Endothelial cell of umbilical vein (primary cell): ENCODE results near the gene SFRP2. TPM values are rescaled to one million over a fixed set of nuclear protein-coding genes. Genes with fewer than 3 reads are reported as not detected.

Experiments
- BruUV-seq: library from RNA; stranded (reverse); fragments of 400-500 nt; replicated peaks from 2 replicates; lab custom pipeline; 2021; lab: Mats Ljungman, UMichigan
- CTCF ChIA-PET: fragments of 300-600, 350-600 bp; sonication (Branson Sonifier 250); formaldehyde crosslinking; loops from one replicate; lab custom pipeline; 2021; ENCODE audit warnings: antibody characterized with exemption, inconsistent platforms; lab: Charles Lee
- POLR2A ChIA-PET: fragments of 300-600, 350-600 bp; sonication (Branson Sonifier 250); formaldehyde crosslinking; loops from one replicate; lab custom pipeline; 2021; ENCODE audit warnings: antibody characterized with exemption, inconsistent platforms; lab: Charles Lee
- DNase-seq: peaks from one replicate; pipeline ENCODE4 v3.0.0-alpha.2; 2011; ENCODE audit warnings: low read depth, low spot score
- FAIRE-seq: peaks from 2 replicates; lab custom pipeline; 2011; peaks lifted over from hg19 to GRCh38; lab: Jason Lieb, UNC
- H2AFZ ChIP-seq: 2 replicates; pipeline ENCODE4 v1.6.0; 2012; ENCODE audit warnings: low read depth, low read length, control low read depth, inconsistent platforms
- H3K27ac ChIP-seq: 2 replicates; pipeline ENCODE4 v1.5.1; 2011; ENCODE audit warnings: low read depth, mild to moderate bottlenecking, control low read depth, low read length, moderate library complexity; ENCODE audit not compliant: insufficient read depth
- H3K27me3 ChIP-seq, 2 experiments: 2 replicates each; pipeline versions ENCODE4 v1.6.0 to v1.6.1; 2011; ENCODE audit warnings: low read length in 2 of 2, mixed read lengths in 1 of 2; ENCODE audit not compliant: control insufficient read depth in 2 of 2, insufficient read depth in 2 of 2
- H3K36me3 ChIP-seq, 2 experiments: 2 replicates in 1 of 2; 3 replicates in 1 of 2; pipeline ENCODE4 v1.5.1; 2011; ENCODE audit warnings: low read length in 2 of 2, mild to moderate bottlenecking in 1 of 2, moderate library complexity in 1 of 2; ENCODE audit not compliant: control insufficient read depth in 2 of 2, insufficient read depth in 2 of 2; ENCODE audit errors: extremely low read depth in 1 of 2
- H3K4me1 ChIP-seq: 3 replicates; pipeline ENCODE4 v1.5.1; 2011; ENCODE audit warnings: mild to moderate bottlenecking, low read length; ENCODE audit not compliant: control insufficient read depth, insufficient read depth; ENCODE audit errors: extremely low read depth
- H3K4me2 ChIP-seq: 2 replicates; pipeline ENCODE4 v1.6.1; 2011; ENCODE audit warnings: low read length, control low read depth, mixed read lengths; ENCODE audit not compliant: insufficient read depth
- H3K4me3 ChIP-seq, 3 experiments: fragments of 200-600 bp in 1 of 3; sonication (generic), shearing (Covaris generic) in 1 of 3; replicated peaks in 1 of 3; 2 replicates each; pipeline ENCODE4 v1.5.1; 2011 to 2016; ENCODE audit warnings: control low read depth in 3 of 3, low read length in 3 of 3, mild to moderate bottlenecking in 2 of 3, inconsistent platforms in 1 of 3, low read depth in 1 of 3, moderate library complexity in 1 of 3; ENCODE audit not compliant: insufficient read depth in 1 of 3
- H3K79me2 ChIP-seq: 2 replicates; pipeline ENCODE4 v1.6.0; 2012; ENCODE audit warnings: low read length, inconsistent platforms; ENCODE audit not compliant: control insufficient read depth, insufficient read depth
- H3K9ac ChIP-seq: replicated peaks from 2 replicates; pipeline ENCODE3; 2011; ENCODE audit warnings: low read length, control low read depth; ENCODE audit not compliant: insufficient read depth; ENCODE audit errors: extremely low read depth
- H3K9me1 ChIP-seq: replicated peaks from 3 replicates; pipeline ENCODE4 v1.6.0; 2011; ENCODE audit warnings: mild to moderate bottlenecking, low read length; ENCODE audit not compliant: control insufficient read depth, insufficient read depth; ENCODE audit errors: extremely low read depth
- H3K9me3 ChIP-seq: replicated peaks from 2 replicates; pipeline ENCODE4 v1.5.1; 2012; ENCODE audit warnings: low read length, inconsistent platforms; ENCODE audit not compliant: control insufficient read depth, insufficient read depth
- H4K20me1 ChIP-seq: replicated peaks from 2 replicates; pipeline ENCODE3; 2011; ENCODE audit warnings: mild to moderate bottlenecking, low read length; ENCODE audit not compliant: control insufficient read depth, insufficient read depth; ENCODE audit errors: extremely low read depth
- CTCF ChIP-seq, 2 donors: IDR thresholded peaks; 1 replicate in 1 of 2; 2 replicates in 1 of 2; pipeline ENCODE4 v1.5.1; 2011; ENCODE audit warnings: low read length in 2 of 2, mild to moderate bottlenecking in 2 of 2, moderate library complexity in 2 of 2, control low read depth in 1 of 2, inconsistent platforms in 1 of 2, low read depth in 1 of 2; ENCODE audit not compliant: insufficient read depth in 1 of 2; ENCODE audit errors: extremely low read depth in 1 of 2
- EZH2 ChIP-seq: IDR thresholded peaks from 2 replicates; pipeline ENCODE4 v1.6.1; 2012; ENCODE audit warnings: borderline replicate concordance, low read depth, mild to moderate bottlenecking, moderate library complexity, low read length, inconsistent platforms; ENCODE audit not compliant: severe bottlenecking
- FOS ChIP-seq: IDR thresholded peaks from 2 replicates; pipeline ENCODE4 v1.6.1; 2011; ENCODE audit warnings: mild to moderate bottlenecking, low read length, moderate library complexity, borderline replicate concordance; ENCODE audit not compliant: insufficient read depth
- JUN ChIP-seq: IDR thresholded peaks from 2 replicates; pipeline ENCODE4 v1.6.1; 2011; ENCODE audit warnings: borderline replicate concordance, low read depth; ENCODE audit not compliant: insufficient read length, insufficient read depth
- POLR2A ChIP-seq: IDR thresholded peaks from 2 replicates; pipeline ENCODE4 v1.6.1; 2012; ENCODE audit warnings: low read depth, mild to moderate bottlenecking, control low read depth, low read length
- POLR2AphosphoS5 ChIP-seq: IDR thresholded peaks from 2 replicates; pipeline ENCODE4 v1.6.1; 2012; ENCODE audit warnings: low read depth, mild to moderate bottlenecking, control low read depth, low read length, moderate library complexity; ENCODE audit not compliant: insufficient read depth
- dilution Hi-C: fragments of 300-500 bp; cut with MboI; formaldehyde crosslinking; loops from one replicate; pipeline ENCODE4 v1.15.0; 2019; ENCODE audit warnings: low sequenced_read_pairs; ENCODE audit not compliant: extremely low pct_ligation_motif_present
- intact Hi-C: fragments of 100-400 bp; cut with micrococcal nuclease; formaldehyde crosslinking; loops from one replicate; pipeline ENCODE4 v1.10.0; 2022
- polyA plus RNA-seq, 4 experiments: library from polyadenylated mRNA; depleted of rRNA in 3 of 4; stranded (reverse) in 3 of 4; unstranded in 1 of 4; fragments of >200 nt; gene quantifications; 2 replicates each; pipeline versions ENCODE4 v1.2.1 to v1.2.3, GENCODE V29; 2011 to 2012; ENCODE audit warnings: missing spikeins in 1 of 4
- total RNA-seq: library from RNA; stranded (reverse); gene quantifications from 2 replicates; pipeline ENCODE4 v1.2.3, GENCODE V29; 2021

The SFRP2 gene
- total and polyA plus RNA-seq, 2 donors (not counting 3 experiments of a cell fraction or from before 2014, with no cell fraction given), result 0.04 TPM; not detected in 1

- no peaks in the 10 kb centered on the region for H3K9me3 ChIP-seq
- H3K9ac ChIP-seq, result no peak overlapping the region
- intact Hi-C loops, result no loop called here
- H3K27ac ChIP-seq, result no peak overlapping the region
- no peaks in the 10 kb centered on the region for H3K4me1 ChIP-seq
- H3K4me2 ChIP-seq, result no peak overlapping the region
- DNase-seq, result no peak
- H3K27me3 ChIP-seq, result no peaks in the 10 kb centered on the region
- dilution Hi-C loops, result no loop called here
- no peaks in the 10 kb centered on the region for H3K79me2 ChIP-seq
- TF ChIP-seq POLR2AphosphoS5 (no peak), EZH2 (no peak), FOS (no peak), POLR2A (no peak), CTCF (IDR thresholded peaks at IDR 0.05; ENCODE audit: extremely low read depth in 1 of 2, insufficient read depth in 1 of 2, low read depth in 1 of 2, low read length in 2 of 2) (no peak), JUN (no peak)
- BruUV-seq, result no TSS peak
- no peaks in the 10 kb centered on the region for H3K36me3 ChIP-seq
- ChIA-PET POLR2A (no interaction called here), CTCF (interaction anchor here (0.7 to 2.9 kb wide), 3 partner anchors 9 to 100 kb away, joined by 3 to 15 read pairs (median 3); no protein-coding TSS in a partner anchor)
- no peaks in the 10 kb centered on the region for H3K9me1 ChIP-seq
- no peaks in the 10 kb centered on the region for H4K20me1 ChIP-seq
- no peak for FAIRE-seq
- H3K4me3 ChIP-seq, result no peak overlapping the region
- H2AFZ ChIP-seq, result no peak overlapping the region
Observed at GRCh38 chr4:153733751-153734448, 55.0 kb downstream of the SFRP2 start.
